ENCODE measurements around the gene OPCML. TPM values are rescaled to one million over a fixed set of nuclear protein-coding genes. Genes with fewer than 3 reads are reported as not detected.

Gene OPCML
- total RNA-seq, 3 donors from 2014 or later (not counting 1 experiment from before 2014, with no cell fraction given), result not detected

GRCh38 chr11:133004369-133004768 lies 527.9 kb downstream of the OPCML start:
- Histone ChIP-seq H3K9me3 (ENCODE audit: control insufficient read depth, insufficient read depth, low read length) (peaks cover 6% of the 10 kb centered on the region), H3K4me1 (ENCODE audit: control insufficient read depth, insufficient read depth, low read length) (no peaks in the 10 kb centered on the region), H3K4me3 (ENCODE audit: low read length) (no peak overlapping the region), H3K27ac (ENCODE audit: low read length) (no peak overlapping the region), H3K27me3 (ENCODE audit: control insufficient read depth, insufficient read depth, low read length) (no peaks in the 10 kb centered on the region), H3K36me3 (ENCODE audit: control insufficient read depth, insufficient read depth, low read length) (no peaks in the 10 kb centered on the region)
- no peak for ATAC-seq
- WGBS (ENCODE audit: insufficient coverage), result 80% methylated on average over 13 of the region's 13 CpGs
- TF ChIP-seq, protein P1, sequence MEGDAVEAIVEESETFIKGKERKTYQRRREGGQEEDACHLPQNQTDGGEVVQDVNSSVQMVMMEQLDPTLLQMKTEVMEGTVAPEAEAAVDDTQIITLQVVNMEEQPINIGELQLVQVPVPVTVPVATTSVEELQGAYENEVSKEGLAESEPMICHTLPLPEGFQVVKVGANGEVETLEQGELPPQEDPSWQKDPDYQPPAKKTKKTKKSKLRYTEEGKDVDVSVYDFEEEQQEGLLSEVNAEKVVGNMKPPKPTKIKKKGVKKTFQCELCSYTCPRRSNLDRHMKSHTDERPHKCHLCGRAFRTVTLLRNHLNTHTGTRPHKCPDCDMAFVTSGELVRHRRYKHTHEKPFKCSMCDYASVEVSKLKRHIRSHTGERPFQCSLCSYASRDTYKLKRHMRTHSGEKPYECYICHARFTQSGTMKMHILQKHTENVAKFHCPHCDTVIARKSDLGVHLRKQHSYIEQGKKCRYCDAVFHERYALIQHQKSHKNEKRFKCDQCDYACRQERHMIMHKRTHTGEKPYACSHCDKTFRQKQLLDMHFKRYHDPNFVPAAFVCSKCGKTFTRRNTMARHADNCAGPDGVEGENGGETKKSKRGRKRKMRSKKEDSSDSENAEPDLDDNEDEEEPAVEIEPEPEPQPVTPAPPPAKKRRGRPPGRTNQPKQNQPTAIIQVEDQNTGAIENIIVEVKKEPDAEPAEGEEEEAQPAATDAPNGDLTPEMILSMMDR (IDR thresholded peaks at IDR 0.05), result no peak
- no peaks in the 10 kb centered on the region for H3K4me1 Mint-ChIP-seq
- no peak for DNase-seq
- no peaks in the 10 kb centered on the region for H3K27me3 Mint-ChIP-seq (ENCODE audit: low read depth in 2 of 2)
- no peaks in the 10 kb centered on the region for H3K36me3 Mint-ChIP-seq
- peaks cover 2 to 4% of the 10 kb centered on the region in 2 donors for H3K9me3 Mint-ChIP-seq
- intact Hi-C loops (cut with micrococcal nuclease), result no loop called here
- no peak overlapping the region for H3K27ac Mint-ChIP-seq
- no peak overlapping the region for H3K4me3 Mint-ChIP-seq

DNA sequence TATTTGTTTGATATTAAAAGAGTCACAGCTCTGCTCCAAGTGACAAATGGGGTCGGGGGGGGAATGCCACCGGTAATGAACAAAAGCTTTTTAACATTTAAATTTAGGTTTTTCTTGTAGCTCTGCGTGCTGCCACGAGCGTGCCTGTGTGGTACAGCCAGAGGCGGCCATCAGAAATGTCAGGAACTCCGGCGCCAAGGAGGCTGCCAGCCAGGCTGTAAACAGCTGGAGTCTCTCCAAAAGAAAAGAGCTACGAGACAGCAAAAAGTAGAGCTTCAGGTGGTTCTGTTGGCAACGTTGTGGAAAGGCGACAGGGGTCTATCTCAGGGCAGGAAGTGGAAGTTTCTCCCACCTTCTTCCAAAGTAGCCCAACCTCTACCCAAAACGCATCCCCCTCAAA lies 532.8 kb downstream of the OPCML start:
- WGBS (ENCODE audit: insufficient coverage), result 57% methylated on average over 11 of the region's 12 CpGs
- Mint-ChIP-seq H3K4me1 (no peaks in the 10 kb centered on the region), H3K27me3 (ENCODE audit: low read depth in 2 of 2) (no peaks in the 10 kb centered on the region), H3K36me3 (no peaks in the 10 kb centered on the region), H3K27ac (no peak overlapping the region), H3K4me3 (no peak overlapping the region), H3K9me3 (peaks cover 2 to 4% of the 10 kb centered on the region in 2 donors)
- H3K27me3 ChIP-seq (ENCODE audit: control insufficient read depth, insufficient read depth, low read length), result no peaks in the 10 kb centered on the region
- H3K27ac ChIP-seq (ENCODE audit: low read length), result no peak overlapping the region
- TF ChIP-seq, protein P1 (IDR thresholded peaks at IDR 0.05), result no peak
- no peaks in the 10 kb centered on the region for H3K36me3 ChIP-seq (ENCODE audit: control insufficient read depth, insufficient read depth, low read length)
- no peak for DNase-seq
- no peak for ATAC-seq
- no peak overlapping the region for H3K4me3 ChIP-seq (ENCODE audit: low read length)
- no peaks in the 10 kb centered on the region for H3K4me1 ChIP-seq (ENCODE audit: control insufficient read depth, insufficient read depth, low read length)
- intact Hi-C loops (cut with micrococcal nuclease), result no loop called here
- peaks cover 3% of the 10 kb centered on the region for H3K9me3 ChIP-seq (ENCODE audit: control insufficient read depth, insufficient read depth, low read length)

GRCh38 chr11:132999031-132999430 lies 533.3 kb downstream of the OPCML start:
- Histone ChIP-seq H3K36me3 (ENCODE audit: control insufficient read depth, insufficient read depth, low read length) (no peaks in the 10 kb centered on the region), H3K27me3 (ENCODE audit: control insufficient read depth, insufficient read depth, low read length) (no peaks in the 10 kb centered on the region), H3K4me3 (ENCODE audit: low read length) (no peak overlapping the region), H3K4me1 (ENCODE audit: control insufficient read depth, insufficient read depth, low read length) (no peaks in the 10 kb centered on the region), H3K27ac (ENCODE audit: low read length) (no peak overlapping the region), H3K9me3 (ENCODE audit: control insufficient read depth, insufficient read depth, low read length) (peaks cover 2% of the 10 kb centered on the region)
- no peaks in the 10 kb centered on the region for H3K4me1 Mint-ChIP-seq
- ATAC-seq (no peak), DNase-seq (no peak)
- 38% methylated on average over 1 of the region's 5 CpGs for WGBS (ENCODE audit: insufficient coverage)
- H3K27me3 Mint-ChIP-seq (ENCODE audit: low read depth in 2 of 2), result peaks cover 0 to 2% of the 10 kb centered on the region in 2 donors
- H3K4me3 Mint-ChIP-seq, result no peak overlapping the region
- no peak overlapping the region for H3K27ac Mint-ChIP-seq
- TF ChIP-seq, protein P1 (IDR thresholded peaks at IDR 0.05), result no peak
- intact Hi-C loops (cut with micrococcal nuclease), result no loop called here
- peaks cover 2 to 4% of the 10 kb centered on the region in 2 donors for H3K9me3 Mint-ChIP-seq
- H3K36me3 Mint-ChIP-seq, result no peaks in the 10 kb centered on the region

GRCh38 chr11:132997396-132997795 lies 534.9 kb downstream of the OPCML start:
- no peak overlapping the region for H3K4me3 Mint-ChIP-seq
- 78% methylated on average over 4 of the region's 5 CpGs for WGBS (ENCODE audit: insufficient coverage)
- peaks cover 0 to 4% of the 10 kb centered on the region in 2 donors for H3K27me3 Mint-ChIP-seq (ENCODE audit: low read depth in 2 of 2)
- H3K9me3 ChIP-seq (ENCODE audit: control insufficient read depth, insufficient read depth, low read length), result no peaks in the 10 kb centered on the region
- no peaks in the 10 kb centered on the region for H3K36me3 ChIP-seq (ENCODE audit: control insufficient read depth, insufficient read depth, low read length)
- TF ChIP-seq, protein P1 (IDR thresholded peaks at IDR 0.05), result no peak
- H3K27me3 ChIP-seq (ENCODE audit: control insufficient read depth, insufficient read depth, low read length), result no peaks in the 10 kb centered on the region
- no peak overlapping the region for H3K27ac ChIP-seq (ENCODE audit: low read length)
- no peak overlapping the region for H3K4me3 ChIP-seq (ENCODE audit: low read length)
- H3K27ac Mint-ChIP-seq, result no peak overlapping the region
- no peaks in the 10 kb centered on the region for H3K4me1 ChIP-seq (ENCODE audit: control insufficient read depth, insufficient read depth, low read length)
- ATAC-seq, result no peak
- H3K4me1 Mint-ChIP-seq, result no peaks in the 10 kb centered on the region
- no peaks in the 10 kb centered on the region for H3K36me3 Mint-ChIP-seq
- intact Hi-C loops (cut with micrococcal nuclease), result no loop called here
- no peak for DNase-seq
- peaks cover under 1% of the 10 kb centered on the region in 2 donors for H3K9me3 Mint-ChIP-seq

All from natural killer cell (primary cell).